ENCODE results near the gene CLDN34.

- TF ChIP-seq ZFX (CRISPR knock-in tag; IDR thresholded peaks at IDR 0.05; ENCODE audit: low read depth) (no peak), KDM1A (CRISPR knock-in tag; IDR thresholded peaks at IDR 0.05) (no peak), KDM5A (IDR thresholded peaks at IDR 0.05; ENCODE audit: borderline replicate concordance, low read length) (no peak), ZNF841 (CRISPR knock-in tag; IDR thresholded peaks at IDR 0.05; ENCODE audit: borderline replicate concordance) (no peak), TIGD3 (CRISPR knock-in tag; IDR thresholded peaks at IDR 0.05; ENCODE audit: borderline replicate concordance) (no peak), MLX (CRISPR knock-in tag; IDR thresholded peaks at IDR 0.05) (no peak), CREB1 (IDR thresholded peaks at IDR 0.05) (no peak), CREB1 (CRISPR knock-in tag; IDR thresholded peaks at IDR 0.05) (no peak), MLLT10 (CRISPR knock-in tag; IDR thresholded peaks at IDR 0.05) (no peak), ZKSCAN1 (IDR thresholded peaks at IDR 0.05; ENCODE audit: low read length) (no peak), KLF6 (CRISPR knock-in tag; IDR thresholded peaks at IDR 0.05) (no peak), HNRNPK (IDR thresholded peaks at IDR 0.05; ENCODE audit: low read depth, low read length, poor library complexity, severe bottlenecking) (no peak), POLR2AphosphoS5 (IDR thresholded peaks at IDR 0.05; ENCODE audit: low read depth, low read length) (no peak)
- TF ChIP-seq, protein P1, sequence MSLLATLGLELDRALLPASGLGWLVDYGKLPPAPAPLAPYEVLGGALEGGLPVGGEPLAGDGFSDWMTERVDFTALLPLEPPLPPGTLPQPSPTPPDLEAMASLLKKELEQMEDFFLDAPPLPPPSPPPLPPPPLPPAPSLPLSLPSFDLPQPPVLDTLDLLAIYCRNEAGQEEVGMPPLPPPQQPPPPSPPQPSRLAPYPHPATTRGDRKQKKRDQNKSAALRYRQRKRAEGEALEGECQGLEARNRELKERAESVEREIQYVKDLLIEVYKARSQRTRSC (CRISPR knock-in tag; IDR thresholded peaks at IDR 0.05; ENCODE audit: low read depth) = no peak
Observed at GRCh38 chrX:9952300-9952699, 14.9 kb upstream of the CLDN34 start.
